NCI-H1417 (cell line): Measurements from ENCODE around the gene SSUH2.

Experiments used
- DNase-seq, 3 experiments: peaks; one replicate each; lab custom pipeline; 2025; lab: John Stamatoyannopoulos, UW

Gene SSUH2

DNA sequence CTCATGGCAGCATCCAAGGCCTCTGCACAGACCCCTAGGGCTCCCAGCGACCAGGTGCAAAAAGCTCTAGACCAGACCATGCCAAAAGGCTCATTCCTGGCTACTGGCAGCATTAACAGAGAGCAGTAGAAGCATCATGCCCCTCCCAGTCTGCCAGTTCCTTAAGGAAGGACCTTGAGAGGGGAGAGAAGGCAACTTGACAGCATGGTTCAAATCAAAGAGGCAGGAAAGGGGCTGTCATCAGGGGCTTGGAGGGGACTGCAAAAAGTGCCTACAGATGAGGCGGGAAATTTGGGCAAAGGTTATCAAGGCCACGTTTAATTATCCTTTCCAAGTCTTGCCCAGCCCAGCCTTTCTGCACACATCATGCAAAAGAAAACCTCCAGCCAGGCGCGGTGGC lies 64.7 kb downstream of the SSUH2 start:
- no peak for DNase-seq

DNA sequence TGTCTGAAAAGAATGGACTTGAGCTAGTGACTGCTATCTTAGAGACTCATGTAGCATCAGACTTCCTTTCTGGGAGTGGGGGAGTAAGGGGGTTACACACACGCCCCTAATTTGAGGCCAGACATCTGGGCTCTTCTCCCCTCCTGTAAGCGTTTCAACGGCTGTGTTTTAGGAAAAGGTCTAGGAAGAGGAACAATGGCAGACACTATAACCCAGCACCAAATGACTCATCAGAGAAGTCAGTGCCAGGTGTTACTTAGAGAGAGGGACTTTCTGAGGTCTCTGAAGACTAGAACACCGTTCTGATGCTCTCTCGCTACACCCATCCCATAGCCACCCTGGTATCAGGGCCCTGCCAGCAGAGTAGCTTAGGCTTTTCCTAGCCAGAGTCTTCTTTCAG lies 65.5 kb downstream of the SSUH2 start:
- DNase-seq: peak in 1 of 3 experiments; percentile 0

DNA sequence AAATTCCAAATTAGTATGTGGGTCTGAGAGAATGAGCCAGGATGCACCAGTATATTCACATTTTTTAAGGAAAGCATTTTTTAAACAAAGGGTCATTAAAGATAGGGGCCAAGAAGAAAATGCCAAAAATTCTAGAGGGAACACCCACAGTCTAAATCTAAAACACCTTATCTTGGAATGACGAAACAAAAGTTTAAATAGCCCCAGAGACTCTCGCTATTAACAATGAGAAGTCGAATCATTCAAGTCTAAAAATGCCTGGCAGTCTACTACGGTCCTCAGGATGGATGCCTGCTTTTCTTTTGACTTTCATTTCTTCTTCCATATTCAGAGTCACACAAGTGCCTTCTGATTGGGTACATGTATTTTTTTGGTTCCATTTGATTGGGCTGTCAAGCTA lies 66.3 kb downstream of the SSUH2 start:
- DNase-seq: no peak

DNA sequence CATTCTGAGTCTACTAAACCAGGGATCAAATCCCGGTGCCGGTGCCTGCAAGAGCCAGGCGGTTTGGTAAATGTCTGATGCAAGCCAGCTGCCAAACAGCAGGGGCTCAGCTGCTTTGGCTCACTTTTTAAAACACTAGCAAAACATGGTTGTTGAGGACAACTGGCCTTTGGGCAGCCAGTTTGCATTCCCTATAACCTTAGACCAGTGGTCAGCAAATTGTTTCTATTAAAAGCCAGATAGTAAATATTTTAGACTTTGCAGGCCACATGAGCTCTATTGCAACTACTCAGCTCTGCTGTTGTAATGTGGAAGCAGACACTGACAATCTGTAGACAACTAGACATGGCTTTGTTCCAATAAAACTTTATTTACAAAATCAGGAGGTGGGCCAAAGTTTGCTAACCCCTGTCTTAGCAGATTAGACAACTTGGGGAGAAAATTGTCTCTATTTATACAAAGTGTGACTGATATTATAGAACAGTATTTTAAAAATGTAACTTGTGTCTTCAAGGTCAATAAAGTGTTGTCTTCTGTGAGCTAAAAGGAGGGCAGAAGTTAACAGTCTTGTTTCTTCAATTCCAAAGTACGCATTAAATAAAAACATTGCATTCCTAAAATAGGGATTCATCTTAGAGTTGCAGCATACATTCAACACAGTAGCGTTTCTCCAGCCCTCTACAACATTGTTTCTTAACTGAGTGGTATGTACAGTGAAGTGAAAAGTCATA lies 67.6 kb downstream of the SSUH2 start:
- DNase-seq: no peak

DNA sequence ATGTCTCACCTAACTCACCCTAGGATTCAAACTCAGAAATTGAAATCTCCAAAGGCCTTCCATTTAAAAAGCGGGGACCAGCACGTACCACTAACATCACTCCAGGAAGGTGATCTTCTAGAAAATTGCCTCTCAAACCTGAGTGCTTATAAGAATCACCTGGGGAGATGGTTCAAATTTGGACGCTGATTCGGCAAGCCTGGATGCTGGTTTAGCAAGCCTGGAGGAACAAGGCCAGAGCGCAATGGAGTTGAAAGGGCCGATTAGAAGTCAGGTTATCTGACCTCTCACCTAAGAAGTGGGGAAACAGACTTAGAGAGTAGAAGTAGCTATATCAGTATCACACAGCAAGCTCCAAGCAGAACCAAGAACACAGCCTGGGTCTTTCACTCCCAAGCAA lies 68.2 kb downstream of the SSUH2 start:
- no peak for DNase-seq

GRCh38 chr3:8575364-8576104 lies 69.1 kb downstream of the SSUH2 start:
- DNase-seq: no peak

GRCh38 chr3:8574670-8575322 lies 69.8 kb downstream of the SSUH2 start:
- DNase-seq: no peak

DNA sequence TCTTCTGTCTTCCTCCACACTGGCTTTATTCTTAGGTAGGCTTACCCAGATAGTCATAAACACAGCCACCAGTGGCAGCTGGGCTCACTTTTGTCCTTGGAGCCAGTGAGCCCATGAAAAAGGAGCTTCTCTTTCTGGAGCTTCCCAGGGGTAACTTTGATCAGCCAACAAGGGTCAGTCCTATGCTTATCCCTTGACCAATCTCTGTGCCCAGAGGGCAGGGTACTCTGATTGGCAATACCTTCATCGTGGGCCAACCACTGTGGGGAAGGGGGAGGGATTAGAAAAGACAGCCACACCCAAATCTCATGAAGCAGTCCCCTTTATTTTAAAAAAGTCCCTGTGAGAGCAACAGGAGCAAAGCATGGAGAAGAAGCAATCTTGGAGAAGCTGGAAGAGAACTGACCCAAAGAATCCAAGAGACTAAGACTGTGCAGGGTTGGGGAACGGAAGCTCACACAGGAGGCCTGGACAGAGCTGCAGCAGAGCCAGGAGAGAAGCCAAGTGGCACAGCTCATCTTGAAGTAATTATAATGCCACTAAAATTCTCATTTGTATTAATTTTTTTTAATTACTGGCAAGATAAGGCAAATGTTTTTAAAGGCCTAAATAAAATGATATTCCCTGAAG lies 70.4 kb downstream of the SSUH2 start:
- no peak for DNase-seq

DNA sequence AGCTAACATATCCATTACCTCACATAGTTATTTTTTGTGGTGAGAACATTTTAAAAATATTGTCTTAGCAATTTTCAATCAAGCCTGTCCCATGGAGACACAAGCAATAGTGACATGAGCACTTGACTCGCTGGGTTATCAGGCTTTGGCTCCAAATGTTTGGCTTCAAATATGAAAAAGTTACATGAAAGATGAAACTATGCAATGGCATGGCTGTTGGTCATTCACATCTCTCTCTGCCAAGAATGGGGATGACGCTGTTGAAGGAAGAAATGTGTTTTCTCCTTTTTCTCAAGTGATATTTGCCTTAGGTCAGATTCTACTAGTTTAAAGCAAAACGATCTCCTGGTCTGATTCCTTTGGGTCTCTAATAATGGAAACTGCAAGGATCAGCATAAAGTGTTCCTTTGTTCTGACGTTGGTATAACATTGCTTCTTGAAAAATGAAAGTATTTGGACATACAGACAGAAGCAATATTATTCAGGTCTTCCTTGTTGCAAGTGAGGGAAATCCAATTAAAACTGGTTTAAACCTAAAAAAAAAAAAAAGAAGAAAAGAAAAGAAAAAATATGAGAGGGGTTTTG lies 71.2 kb downstream of the SSUH2 start:
- no peak for DNase-seq

DNA sequence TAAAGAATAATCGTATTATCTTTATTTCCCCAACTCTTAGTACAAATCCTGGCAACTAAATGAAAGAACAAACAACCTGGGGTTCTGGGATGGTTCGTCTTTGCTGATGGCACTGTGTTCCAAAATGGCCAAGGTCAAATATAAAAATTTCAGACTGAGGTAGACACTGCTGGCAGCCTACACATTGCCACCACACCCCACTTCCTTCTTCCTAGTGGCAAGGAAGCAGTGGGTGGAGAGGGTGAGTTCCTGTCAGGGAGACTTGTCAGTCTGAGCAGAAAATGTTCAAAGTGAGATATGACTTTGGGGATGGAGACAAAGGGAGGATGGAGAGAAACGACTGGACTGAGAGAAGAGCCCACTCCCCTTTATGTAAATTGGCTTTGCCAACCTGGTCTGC lies 73.3 kb downstream of the SSUH2 start:
- DNase-seq: no peak
